LNCaP clone FGC (cell line): ENCODE results near the gene CYB5R3.
A peak's percentile ranks its signal among the peaks of the same experiment; 100 is the strongest.
"Not testable (repeated sequence)": the region's sequence is repeated elsewhere in the genome, so short reads cannot be mapped to it uniquely, and the experiment has no call there.

Experiments used
- DNase-seq: peaks from one replicate; pipeline ENCODE4 v3.0.0-alpha.2; 2011; ENCODE audit warnings: low read depth
- H3K4me3 ChIP-seq: 2 replicates; pipeline ENCODE4 v1.5.1; 2011; ENCODE audit warnings: mild to moderate bottlenecking, low read depth, low read length, control low read depth
- TF ChIP-seq, protein P1 (sequence below): IDR thresholded peaks from 2 replicates; pipeline ENCODE4 v1.5.1; 2012; ENCODE audit warnings: mild to moderate bottlenecking; ENCODE audit not compliant: control insufficient read depth, insufficient read depth; ENCODE audit errors: extremely low read depth

CYB5R3 gene

DNA sequence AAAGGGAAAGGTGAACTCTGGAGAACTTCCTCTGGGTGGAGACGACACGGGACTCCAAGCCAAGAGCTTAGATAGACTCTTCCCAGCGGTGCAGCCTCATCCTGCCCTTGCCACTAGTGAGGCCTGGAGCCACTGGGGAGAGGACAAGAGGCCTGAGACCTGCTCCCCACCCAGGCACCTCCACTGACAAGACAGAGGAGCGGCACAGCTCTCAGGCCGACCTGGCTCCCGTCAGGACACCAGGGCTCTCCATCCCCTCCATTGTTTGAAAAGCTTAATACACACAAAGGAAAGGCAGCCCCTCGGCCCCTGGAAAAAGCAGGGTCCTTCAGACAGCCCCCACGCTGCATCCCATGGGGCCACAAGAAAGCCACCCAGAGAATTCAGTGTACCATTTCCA is 64.1 kb downstream of the CYB5R3 start:
- no peak for DNase-seq
- TF ChIP-seq, protein P1, sequence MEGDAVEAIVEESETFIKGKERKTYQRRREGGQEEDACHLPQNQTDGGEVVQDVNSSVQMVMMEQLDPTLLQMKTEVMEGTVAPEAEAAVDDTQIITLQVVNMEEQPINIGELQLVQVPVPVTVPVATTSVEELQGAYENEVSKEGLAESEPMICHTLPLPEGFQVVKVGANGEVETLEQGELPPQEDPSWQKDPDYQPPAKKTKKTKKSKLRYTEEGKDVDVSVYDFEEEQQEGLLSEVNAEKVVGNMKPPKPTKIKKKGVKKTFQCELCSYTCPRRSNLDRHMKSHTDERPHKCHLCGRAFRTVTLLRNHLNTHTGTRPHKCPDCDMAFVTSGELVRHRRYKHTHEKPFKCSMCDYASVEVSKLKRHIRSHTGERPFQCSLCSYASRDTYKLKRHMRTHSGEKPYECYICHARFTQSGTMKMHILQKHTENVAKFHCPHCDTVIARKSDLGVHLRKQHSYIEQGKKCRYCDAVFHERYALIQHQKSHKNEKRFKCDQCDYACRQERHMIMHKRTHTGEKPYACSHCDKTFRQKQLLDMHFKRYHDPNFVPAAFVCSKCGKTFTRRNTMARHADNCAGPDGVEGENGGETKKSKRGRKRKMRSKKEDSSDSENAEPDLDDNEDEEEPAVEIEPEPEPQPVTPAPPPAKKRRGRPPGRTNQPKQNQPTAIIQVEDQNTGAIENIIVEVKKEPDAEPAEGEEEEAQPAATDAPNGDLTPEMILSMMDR = no peak
- H3K4me3 ChIP-seq = no peak overlapping the region

DNA sequence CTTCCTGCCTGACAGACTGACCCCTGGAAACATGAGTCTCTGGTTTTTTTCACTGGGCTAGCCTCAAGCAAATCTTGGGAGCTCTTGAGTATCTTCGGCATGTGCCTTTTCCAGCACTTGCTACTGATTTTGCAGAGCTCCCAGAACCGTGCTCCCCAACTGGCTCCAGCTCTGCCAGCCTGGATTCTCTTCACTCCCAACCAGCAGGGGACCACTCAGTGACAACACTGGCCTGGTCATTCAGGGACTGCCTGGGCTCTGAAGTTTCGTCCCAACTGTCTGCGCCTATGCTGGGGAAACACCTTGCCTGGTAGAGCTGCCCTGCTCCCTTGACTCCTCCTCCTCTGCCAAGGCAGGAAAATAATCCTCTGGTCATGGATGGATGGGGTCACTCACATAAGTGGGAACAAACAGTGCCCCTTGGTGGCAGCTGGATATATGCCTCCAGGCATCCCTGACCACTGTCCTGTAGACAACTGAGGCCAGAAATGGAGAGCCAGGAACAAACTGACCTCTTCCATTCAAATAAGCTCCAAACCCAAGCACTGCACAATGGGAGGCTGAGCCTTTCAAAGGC is 64.7 kb downstream of the CYB5R3 start:
- H3K4me3 ChIP-seq = no peak overlapping the region
- TF ChIP-seq, protein P1 = no peak
- no peak for DNase-seq

DNA sequence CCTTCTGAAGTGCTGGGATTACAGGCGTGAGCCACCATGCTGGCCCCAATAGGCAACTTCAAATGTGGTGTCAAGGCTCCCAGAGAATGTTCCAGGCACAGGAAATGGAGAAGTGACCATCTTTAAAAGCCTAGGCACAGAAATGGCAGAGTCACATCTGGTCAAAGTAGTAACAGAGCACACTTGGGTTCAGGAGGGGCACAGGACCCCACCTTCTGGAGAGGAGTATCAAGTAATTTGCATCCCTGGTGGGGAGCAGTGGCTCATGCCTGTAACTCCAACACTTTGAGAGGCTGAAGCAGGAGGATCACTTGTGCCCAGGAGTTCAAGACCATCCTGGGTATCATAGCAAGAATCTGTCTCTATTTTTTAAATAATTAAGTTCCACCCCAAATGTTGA is 66.2 kb downstream of the CYB5R3 start:
- H3K4me3 ChIP-seq = no peak overlapping the region
- no peak for DNase-seq
- TF ChIP-seq, protein P1 = no peak

DNA sequence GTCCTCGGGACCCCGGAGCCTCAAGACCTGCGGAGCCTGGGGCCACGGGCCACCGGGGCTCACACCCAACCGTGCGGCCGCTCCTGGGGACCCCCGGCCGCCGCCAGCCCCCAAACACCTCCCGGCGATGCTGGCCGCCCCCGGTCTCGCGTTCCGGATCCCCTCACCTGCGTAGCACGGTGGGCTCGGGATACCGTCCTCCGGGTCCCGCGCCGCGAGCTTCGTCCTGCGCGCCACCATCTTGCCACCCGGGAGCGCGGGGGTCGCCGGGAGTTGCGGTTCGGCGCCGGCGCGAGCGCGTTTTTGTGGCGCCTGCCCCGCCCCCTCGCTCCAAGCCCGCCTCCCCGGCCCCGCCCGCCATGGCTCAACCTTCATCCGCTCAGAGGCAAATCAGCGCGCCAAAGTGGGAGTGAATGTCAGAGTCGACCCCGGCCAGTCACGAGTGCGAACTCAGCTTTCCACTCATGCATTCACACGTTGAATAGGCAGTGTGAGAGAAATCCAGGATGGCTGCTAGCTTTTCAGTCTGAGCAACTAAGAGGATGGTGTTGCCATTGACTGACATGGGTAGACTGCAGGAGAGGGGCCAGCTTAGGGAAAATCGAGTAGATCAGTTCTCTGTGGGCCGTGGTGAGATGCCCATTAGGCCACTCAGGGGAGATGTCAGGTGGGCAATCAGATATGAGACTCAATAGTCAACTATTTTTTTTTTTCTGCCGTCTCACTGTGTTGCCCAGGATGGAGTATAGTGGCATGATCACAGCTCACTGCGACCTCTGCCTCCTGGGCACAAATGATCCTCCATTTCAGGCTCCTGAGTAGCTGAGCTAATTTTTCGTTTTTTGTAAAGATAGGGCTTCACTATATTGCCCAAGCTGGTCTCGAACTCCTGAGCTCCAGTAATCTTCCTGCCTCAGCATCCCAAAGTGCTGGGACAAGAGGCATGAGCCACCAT is 67.2 kb downstream of the CYB5R3 start:
- H3K4me3 ChIP-seq = peak overlapping the region; percentile 71
- TF ChIP-seq, protein P1 = no peak
- no peak for DNase-seq

DNA sequence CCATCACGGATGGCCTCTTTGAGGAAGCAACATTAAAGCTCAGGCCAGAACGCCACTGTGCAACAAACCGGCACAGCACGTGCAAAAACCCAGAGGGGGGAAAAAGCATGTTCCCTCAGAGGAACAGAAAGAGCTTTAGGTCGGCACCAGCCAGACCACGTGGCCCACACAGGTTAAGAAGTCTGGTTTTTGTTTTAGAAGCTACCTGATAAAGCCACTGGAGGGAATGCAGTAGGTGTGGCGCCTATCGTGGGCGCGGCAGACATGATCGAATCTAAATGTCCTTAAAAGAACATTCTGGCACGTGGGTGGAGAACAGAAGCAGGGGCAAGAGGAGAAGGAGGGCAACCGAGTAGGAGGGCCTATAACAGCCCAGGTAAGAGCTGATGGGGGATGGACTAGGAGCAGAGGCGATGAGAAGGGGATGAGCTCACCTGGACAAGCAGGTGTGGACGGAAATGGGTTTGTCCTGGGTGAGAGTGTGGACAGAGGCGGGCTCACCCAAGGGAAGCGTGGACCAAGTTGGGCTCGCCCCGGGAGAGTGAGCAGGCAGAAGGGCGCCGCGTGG is 67.9 kb downstream of the CYB5R3 start:
- H3K4me3 ChIP-seq = peak overlapping the region; percentile 71
- not testable (repeated sequence) for DNase-seq

DNA sequence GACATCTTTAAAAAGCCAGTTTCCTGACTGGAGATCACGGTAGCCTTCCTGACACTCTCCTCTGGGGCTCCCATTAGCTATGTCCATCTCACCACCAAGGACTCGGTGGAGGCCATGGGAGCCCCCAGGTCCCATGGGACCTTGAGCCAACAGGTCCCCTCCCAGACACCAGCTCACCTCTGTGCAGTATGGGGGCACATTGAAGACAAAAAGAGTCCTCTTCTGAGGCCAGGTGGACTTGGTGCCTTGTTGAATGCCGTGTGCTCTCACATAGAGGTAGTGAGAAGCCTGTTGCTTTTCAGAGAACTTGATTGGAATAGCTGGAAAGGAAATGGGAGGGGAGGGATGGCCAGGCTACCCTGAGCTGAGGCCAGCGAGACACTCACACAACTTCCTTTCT is 69.2 kb downstream of the CYB5R3 start:
- H3K4me3 ChIP-seq, DNase-seq: not testable (repeated sequence)

DNA sequence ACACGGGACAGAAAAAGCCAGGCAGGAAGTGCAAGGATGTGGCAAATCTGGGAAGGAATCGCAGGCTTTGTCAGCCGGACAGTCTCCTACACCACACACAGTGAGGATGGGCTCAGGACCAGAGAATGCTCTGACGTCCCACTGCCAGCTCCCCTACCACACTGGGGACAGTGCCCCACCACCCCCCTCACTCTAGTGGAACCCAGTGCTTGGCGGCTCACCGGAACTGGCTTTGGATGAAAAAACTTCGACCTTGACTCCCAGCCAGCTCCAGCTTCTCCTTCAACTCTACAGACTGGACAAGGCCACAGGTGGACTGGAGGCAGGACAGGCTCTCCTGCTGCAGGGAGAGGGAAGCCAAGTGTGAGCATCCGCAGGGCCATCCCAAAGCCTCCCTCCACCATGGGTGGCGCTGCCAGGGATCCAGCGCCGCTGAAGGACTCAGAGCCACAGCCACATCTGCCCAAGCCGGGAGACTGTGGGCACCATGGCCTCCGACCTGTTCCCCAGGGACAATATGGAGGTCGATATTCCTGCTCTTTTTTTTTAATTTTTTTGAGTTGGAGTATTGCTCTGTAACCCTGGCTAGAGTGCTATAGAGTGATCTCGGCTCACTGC is 71.5 kb downstream of the CYB5R3 start:
- TF ChIP-seq, protein P1 = no peak
- H3K4me3 ChIP-seq = no peak overlapping the region
- no peak for DNase-seq

DNA sequence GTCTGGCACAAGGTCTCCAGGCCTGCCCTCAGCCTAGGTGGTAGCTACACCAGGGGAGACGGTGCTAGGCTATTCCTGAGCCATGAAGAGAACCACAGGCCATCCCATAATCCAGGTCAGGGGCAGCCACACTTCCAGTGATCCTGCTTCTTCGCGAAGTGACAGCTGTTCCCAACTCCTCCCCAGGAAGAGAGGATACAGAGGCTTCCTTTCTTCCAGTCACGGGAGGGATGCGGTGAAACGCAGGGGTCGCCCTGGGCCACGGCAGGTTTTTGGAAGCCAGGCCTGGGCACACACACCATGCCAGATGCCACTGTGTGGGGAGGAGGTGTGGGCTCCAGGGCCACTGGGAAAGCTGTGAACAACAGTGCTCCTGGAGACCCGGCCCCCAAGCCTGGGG is 72.1 kb downstream of the CYB5R3 start:
- not testable (repeated sequence) for H3K4me3 ChIP-seq

DNA sequence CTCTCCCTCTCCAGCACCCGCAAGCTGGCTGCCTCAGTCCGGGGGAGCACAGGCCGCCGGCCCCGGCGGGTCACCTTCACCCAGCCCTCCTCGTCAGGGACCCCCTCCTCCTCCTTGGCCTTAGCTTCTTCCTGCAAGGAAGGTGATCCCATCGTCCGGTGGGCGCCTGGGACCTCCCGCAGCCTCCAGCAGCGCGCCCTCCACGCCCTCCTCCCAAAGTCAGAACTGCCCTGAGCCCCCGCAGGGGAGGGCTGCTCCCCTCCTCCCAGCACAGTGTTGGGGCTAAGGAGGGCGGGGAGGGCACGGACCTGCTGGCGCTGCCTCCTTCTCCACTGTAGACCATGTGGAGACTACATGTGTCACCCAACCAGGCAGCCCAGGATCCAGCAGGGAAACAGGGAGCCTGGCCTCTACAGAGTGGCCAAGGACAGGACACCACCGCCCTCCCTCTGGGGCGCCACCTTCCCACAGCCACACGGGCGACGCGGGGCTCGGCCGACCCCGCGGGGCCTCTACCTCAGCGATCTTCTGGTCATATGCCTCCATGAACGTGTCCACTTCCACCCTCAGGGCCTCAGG is 73.1 kb downstream of the CYB5R3 start:
- not testable (repeated sequence) for DNase-seq, H3K4me3 ChIP-seq

More for the DNA sequence above, 72.1 kb downstream of the CYB5R3 start:
- DNase-seq = not testable (repeated sequence)

DNA sequence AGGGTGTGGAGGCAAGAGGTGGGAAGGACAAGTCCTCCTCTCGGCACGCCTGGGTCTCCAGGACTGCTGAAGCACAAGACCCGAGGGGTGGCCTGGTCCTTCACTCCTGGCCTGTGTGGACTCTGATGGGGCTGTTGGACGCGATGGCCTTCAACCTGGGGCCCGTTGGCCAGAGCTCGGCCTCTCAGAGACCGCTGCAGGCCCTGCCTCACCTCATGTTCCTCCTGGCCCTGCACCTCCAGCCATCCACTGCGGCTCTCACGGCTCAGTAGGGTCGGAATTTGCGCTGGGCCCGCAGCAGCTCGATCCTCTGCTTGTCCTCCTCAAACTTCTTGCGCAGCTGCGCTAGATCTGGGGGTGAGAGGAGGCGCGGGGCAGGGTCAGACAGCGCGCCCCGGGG is 74.7 kb downstream of the CYB5R3 start:
- DNase-seq = not testable (repeated sequence)

DNA sequence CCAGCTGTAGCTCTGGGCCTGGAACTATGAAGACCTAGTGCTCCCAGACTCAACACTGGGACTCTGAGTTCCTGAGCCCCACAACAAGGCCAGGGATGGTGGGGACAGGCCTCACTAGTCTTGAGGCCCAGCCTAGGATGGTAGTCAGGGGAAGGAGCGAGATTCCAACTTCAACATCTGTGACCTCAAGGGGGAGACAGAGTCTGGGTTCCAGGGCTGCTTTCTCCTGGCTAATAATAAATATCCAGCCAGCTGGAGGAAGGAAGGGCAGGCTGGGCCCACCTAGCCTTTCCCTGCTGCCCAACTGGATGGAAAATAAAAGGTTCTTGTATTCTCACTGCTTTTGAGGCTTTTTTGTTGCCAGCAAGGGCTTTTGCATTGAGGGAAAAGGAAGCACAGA is 75.1 kb downstream of the CYB5R3 start:
- DNase-seq, H3K4me3 ChIP-seq: not testable (repeated sequence)

More for the DNA sequence above, 74.7 kb downstream of the CYB5R3 start:
- not testable (repeated sequence) for H3K4me3 ChIP-seq

DNA sequence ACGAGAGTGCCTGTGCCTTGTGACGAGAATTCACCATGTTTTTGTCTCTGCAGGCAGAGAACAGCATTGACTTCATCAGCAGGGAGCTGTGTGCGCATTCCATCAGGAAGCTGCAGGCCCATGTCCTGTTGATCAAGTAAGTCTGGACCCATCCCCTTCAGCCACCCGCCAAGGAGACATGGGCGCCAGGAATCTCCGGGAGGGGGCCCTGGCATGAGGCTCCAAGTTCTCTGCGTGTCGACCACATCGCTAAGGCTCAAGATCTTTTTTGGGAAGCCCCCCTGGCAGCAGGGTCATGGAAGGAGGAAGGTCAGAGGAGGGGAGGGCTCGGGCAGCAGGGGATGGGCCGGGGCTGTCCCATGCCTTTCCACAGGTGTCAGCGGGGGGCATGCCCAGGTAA is 78.1 kb downstream of the CYB5R3 start:
- DNase-seq, H3K4me3 ChIP-seq: not testable (repeated sequence)
